ENCODE data around the gene RNF217. TPM values are rescaled to one million over a fixed set of nuclear protein-coding genes. Genes with fewer than 3 reads are reported as not detected.

Gene RNF217
- polyA plus RNA-seq, 1 donor (not counting 4 experiments of a cell fraction or from before 2014, with no cell fraction given): 44.0 TPM

DNA sequence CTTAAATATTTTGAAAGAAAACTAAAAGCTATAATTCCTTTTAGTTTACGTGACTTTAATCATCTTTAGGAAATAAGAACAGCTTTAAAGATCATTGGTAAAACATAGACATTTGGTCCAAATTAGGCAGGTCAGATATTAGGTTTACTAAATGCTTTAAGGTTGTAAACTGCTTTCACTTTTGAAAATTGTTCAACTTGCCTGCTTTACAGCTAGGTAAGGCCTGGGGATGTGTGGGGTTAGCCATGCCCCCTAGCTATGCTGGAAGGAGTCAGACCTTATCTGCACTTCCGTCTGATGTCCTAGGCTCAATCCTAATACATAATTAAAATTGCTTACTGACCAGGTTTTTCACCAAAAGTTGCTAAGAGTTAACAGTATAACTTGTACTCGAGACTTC is 160.8 kb downstream of the RNF217 start:
- H3K9ac ChIP-seq (ENCODE audit: control insufficient read depth, extremely low read depth, insufficient read depth, low read length): no peak overlapping the region
- no peaks in the 10 kb centered on the region for H3K79me2 ChIP-seq (ENCODE audit: control insufficient read depth, insufficient read depth, low read length)
- H3K9me1 ChIP-seq (ENCODE audit: control insufficient read depth, extremely low read depth, insufficient read depth, low read length): no peaks in the 10 kb centered on the region
- no peaks in the 10 kb centered on the region for H3K27me3 ChIP-seq (ENCODE audit: control insufficient read depth, extremely low read depth, insufficient read depth, low read length)
- dilution Hi-C loops (cut with MboI; ENCODE audit: extremely low pct_ligation_motif_present, low sequenced_read_pairs): no loop called here
- TF ChIP-seq CTCF (optimal IDR thresholded peaks at IDR 0.05 in 1 of 3, IDR thresholded peaks at IDR 0.05 in 1 of 3, conservative IDR thresholded peaks at IDR 0.05 in 1 of 3; ENCODE audit: extremely low read depth in 1 of 3, insufficient read depth in 2 of 3, low read length in 3 of 3): no peak
- no peak for TF ChIP-seq EZH2 (IDR thresholded peaks at IDR 0.05; ENCODE audit: low read length)
- FAIRE-seq (no peak), DNase-seq (ENCODE audit: low read depth, low spot score) (no peak)
- H4K20me1 ChIP-seq (ENCODE audit: control insufficient read depth, extremely low read depth, insufficient read depth, low read length): no peaks in the 10 kb centered on the region
- peak overlapping the region; percentile 86 for H2AFZ ChIP-seq (ENCODE audit: control insufficient read depth, low read length)
- no peaks in the 10 kb centered on the region for H3K9me3 ChIP-seq (ENCODE audit: control insufficient read depth, low read depth, low read length)
- H3K4me1 ChIP-seq (ENCODE audit: control insufficient read depth, extremely low read depth, insufficient read depth, low read length): peaks cover 20% of the 10 kb centered on the region
- no peaks in the 10 kb centered on the region for H3K36me3 ChIP-seq (ENCODE audit: control insufficient read depth in 2 of 2, extremely low read depth in 1 of 2, insufficient read depth in 2 of 2, low read length in 2 of 2)
- no peak overlapping the region for H3K27ac ChIP-seq (ENCODE audit: control insufficient read depth, insufficient read depth, low read length)
- H3K4me3 ChIP-seq (ENCODE audit: control insufficient read depth in 2 of 3, extremely low read depth in 1 of 3, insufficient read depth in 2 of 3, low read depth in 1 of 3, low read length in 3 of 3): no peak overlapping the region
- peak overlapping the region; percentile 27 for H3K4me2 ChIP-seq (ENCODE audit: control insufficient read depth, extremely low read depth, insufficient read depth, low read depth, low read length)

GRCh38 chr6:125123468-125124048 is 161.3 kb downstream of the RNF217 start:
- no peaks in the 10 kb centered on the region for H3K36me3 ChIP-seq (ENCODE audit: control insufficient read depth in 2 of 2, extremely low read depth in 1 of 2, insufficient read depth in 2 of 2, low read length in 2 of 2)
- dilution Hi-C loops (cut with MboI; ENCODE audit: extremely low pct_ligation_motif_present, low sequenced_read_pairs): no loop called here
- TF ChIP-seq CTCF (optimal IDR thresholded peaks at IDR 0.05 in 1 of 3, IDR thresholded peaks at IDR 0.05 in 1 of 3, conservative IDR thresholded peaks at IDR 0.05 in 1 of 3; ENCODE audit: extremely low read depth in 1 of 3, insufficient read depth in 2 of 3, low read length in 3 of 3): no peak
- H3K9me1 ChIP-seq (ENCODE audit: control insufficient read depth, extremely low read depth, insufficient read depth, low read length): no peaks in the 10 kb centered on the region
- H3K9me3 ChIP-seq (ENCODE audit: control insufficient read depth, low read depth, low read length): no peaks in the 10 kb centered on the region
- H4K20me1 ChIP-seq (ENCODE audit: control insufficient read depth, extremely low read depth, insufficient read depth, low read length): no peaks in the 10 kb centered on the region
- H3K27ac ChIP-seq (ENCODE audit: control insufficient read depth, insufficient read depth, low read length): peak overlapping the region; percentile 83
- FAIRE-seq: no peak
- H3K4me2 ChIP-seq (ENCODE audit: control insufficient read depth, extremely low read depth, insufficient read depth, low read depth, low read length): peak overlapping the region; percentile 71
- H3K27me3 ChIP-seq (ENCODE audit: control insufficient read depth, extremely low read depth, insufficient read depth, low read length): no peaks in the 10 kb centered on the region
- H3K4me3 ChIP-seq (ENCODE audit: control insufficient read depth in 2 of 3, extremely low read depth in 1 of 3, insufficient read depth in 2 of 3, low read depth in 1 of 3, low read length in 3 of 3): peak overlapping the region in 1 of 3 experiments; percentile 29
- peak overlapping the region; percentile 86 for H2AFZ ChIP-seq (ENCODE audit: control insufficient read depth, low read length)
- no peak for DNase-seq (ENCODE audit: low read depth, low spot score)
- peaks cover 20% of the 10 kb centered on the region for H3K4me1 ChIP-seq (ENCODE audit: control insufficient read depth, extremely low read depth, insufficient read depth, low read length)
- no peaks in the 10 kb centered on the region for H3K79me2 ChIP-seq (ENCODE audit: control insufficient read depth, insufficient read depth, low read length)
- H3K9ac ChIP-seq (ENCODE audit: control insufficient read depth, extremely low read depth, insufficient read depth, low read length): peak overlapping the region; percentile 65
